GM23248 (cell line): ENCODE measurements around the gene ZNF438.

Source experiments
- EZH2 ChIP-seq: fragments of 200-600 bp; sonication (generic); IDR thresholded peaks from 2 replicates; pipeline ENCODE4 v1.6.1; 2018; ENCODE audit warnings: antibody characterized with exemption, mild to moderate bottlenecking; ENCODE audit not compliant: insufficient read depth, poor library complexity, severe bottlenecking
- EZH2phosphoT487 ChIP-seq: fragments of 200-600 bp; sonication (generic); IDR thresholded peaks from 2 replicates; pipeline ENCODE4 v1.6.1; 2018; ENCODE audit warnings: antibody characterized with exemption, moderate library complexity, mild to moderate bottlenecking, low read depth; ENCODE audit not compliant: insufficient read depth

- no peak for TF ChIP-seq EZH2phosphoT487
- no peak for TF ChIP-seq EZH2
Observed at GRCh38 chr10:30979956-30980355, 51.7 kb downstream of the ZNF438 start.
